GM18502 (cell line): ENCODE results near the gene MRRF.

ENCODE experiments used
- ATAC-seq: cut with Tn5 transposase; IDR thresholded peaks from one replicate; pipeline ENCODE4 v1.9.1; 2021; ENCODE audit warnings: mild to moderate bottlenecking; ENCODE audit not compliant: unreplicated experiment, poor library complexity

MRRF gene

GRCh38 chr9:122264360-122265148 lies at the start of gene MRRF, which contains the start of gene RBM18:
Gene MRRF, plus strand, starts transcription at chr9:122264882. Its CDS starts 6,010 bp downstream, at chr9:122270892.
Gene RBM18, minus strand, starts transcription at chr9:122264840. Its CDS starts 3,348 bp downstream, at chr9:122261492.
- ATAC-seq, result peak; percentile 87

GRCh38 chr9:122215663-122216062 lies 49.0 kb upstream of the MRRF start:
- no peak for ATAC-seq

- no peak for ATAC-seq
These were observed 48.4 kb upstream of the MRRF start for GRCh38 chr9:122216138-122216797.

GRCh38 chr9:122216798-122217418 lies 47.8 kb upstream of the MRRF start:
- no peak for ATAC-seq

GRCh38 chr9:122217640-122218039 lies 47.0 kb upstream of the MRRF start:
- no peak for ATAC-seq

GRCh38 chr9:122218071-122218934 lies 46.4 kb upstream of the MRRF start:
- no peak for ATAC-seq

GRCh38 chr9:122218935-122219855 lies 45.5 kb upstream of the MRRF start:
- no peak for ATAC-seq

- ATAC-seq, result no peak
These were observed 44.6 kb upstream of the MRRF start for GRCh38 chr9:122219856-122220672.

- no peak for ATAC-seq
These were observed 44.0 kb upstream of the MRRF start for GRCh38 chr9:122220673-122221182.

- no peak for ATAC-seq
These were observed 43.4 kb upstream of the MRRF start for GRCh38 chr9:122221183-122221811.

GRCh38 chr9:122222791-122223190 lies 41.9 kb upstream of the MRRF start:
- no peak for ATAC-seq

- no peak for ATAC-seq
These were observed 41.2 kb upstream of the MRRF start for GRCh38 chr9:122223435-122223834.

- ATAC-seq, result no peak
These were observed 39.2 kb upstream of the MRRF start for GRCh38 chr9:122225312-122226141.

GRCh38 chr9:122226142-122226757 lies 38.4 kb upstream of the MRRF start:
- no peak for ATAC-seq

- no peak for ATAC-seq
These were observed 37.7 kb upstream of the MRRF start for GRCh38 chr9:122226758-122227574.

- ATAC-seq, result no peak
These were observed 37.1 kb upstream of the MRRF start for GRCh38 chr9:122227575-122227900.
